T follicular helper cell (primary cell): ENCODE data around the gene RBBP8NL.
"Not testable (repeated sequence)": the region's sequence is repeated elsewhere in the genome, so short reads cannot be mapped to it uniquely, and the experiment has no call there.

ENCODE experiments used
- DNase-seq: peaks from one replicate; pipeline ENCODE4 v3.0.0-alpha.2; 2020; ENCODE audit warnings: low read depth

Gene RBBP8NL

GRCh38 chr20:62376112-62377063 is 51.0 kb downstream of the RBBP8NL start:
- DNase-seq: no peak

DNA sequence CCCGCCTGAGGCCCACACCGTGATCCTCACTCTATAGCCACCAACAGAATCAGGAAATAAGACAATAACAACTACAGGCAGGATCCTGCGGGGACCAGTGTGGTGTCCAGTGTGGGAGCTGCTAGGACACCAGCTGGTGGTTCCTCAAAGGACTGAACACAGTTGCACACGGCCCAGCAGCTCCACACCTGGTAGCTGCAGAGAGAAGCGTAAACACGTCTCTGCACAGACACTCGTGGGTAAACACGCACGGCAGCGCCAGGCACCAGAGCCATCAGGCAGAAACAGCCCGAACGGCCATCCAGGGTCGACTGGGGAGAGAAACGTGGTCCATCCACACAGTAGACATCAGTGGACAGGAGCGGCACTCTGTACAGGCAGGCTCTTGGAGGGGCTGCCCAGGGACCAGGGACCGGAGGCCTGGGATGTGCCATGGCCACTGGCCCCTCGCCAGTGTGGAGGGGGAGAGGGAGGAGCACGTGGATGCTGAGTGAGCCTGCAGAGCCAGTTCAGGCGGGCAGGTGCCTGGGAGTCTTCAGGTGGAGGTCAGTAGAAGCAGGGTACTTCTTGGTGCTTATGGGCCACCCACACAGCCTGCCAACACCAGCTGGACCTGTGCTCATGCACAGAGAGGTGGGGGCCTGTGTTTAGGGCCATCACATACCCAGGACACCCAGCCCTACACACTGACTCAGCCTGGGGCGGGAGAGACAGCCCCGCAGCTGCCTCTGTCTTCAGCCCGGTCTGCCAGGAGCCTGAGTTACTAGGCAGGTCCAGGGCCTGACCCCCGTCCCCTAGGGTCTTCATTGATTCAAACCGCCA is 52.8 kb downstream of the RBBP8NL start:
- DNase-seq: no peak

DNA sequence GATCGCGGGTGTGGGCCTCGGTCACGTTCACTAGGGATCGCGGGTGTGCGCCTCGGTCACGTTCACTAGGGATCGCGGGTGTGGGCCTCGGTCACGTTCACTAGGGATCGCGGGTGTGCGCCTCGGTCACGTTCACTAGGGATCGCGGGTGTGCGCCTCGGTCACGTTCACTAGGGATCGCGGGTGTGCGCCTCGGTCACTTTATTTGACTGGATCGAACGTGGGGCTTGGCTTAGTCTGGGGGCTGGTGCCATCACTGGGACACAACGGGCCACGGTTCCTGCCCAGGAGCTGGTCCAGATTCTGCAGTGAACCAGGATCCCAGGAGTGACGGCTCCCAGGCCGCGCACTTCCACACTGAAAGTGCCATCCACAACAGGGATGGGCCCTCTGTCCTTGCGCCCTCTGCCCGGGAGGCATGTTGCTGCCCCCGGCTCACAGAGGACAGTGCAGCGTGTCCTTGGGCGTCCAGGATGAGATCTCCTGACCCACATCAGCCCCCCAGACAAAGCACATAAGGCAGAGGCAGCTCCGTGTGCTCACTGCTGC is 53.6 kb downstream of the RBBP8NL start:
- DNase-seq: not testable (repeated sequence)

- DNase-seq: no peak
These were observed 55.0 kb downstream of the RBBP8NL start for GRCh38 chr20:62372042-62372993.

DNA sequence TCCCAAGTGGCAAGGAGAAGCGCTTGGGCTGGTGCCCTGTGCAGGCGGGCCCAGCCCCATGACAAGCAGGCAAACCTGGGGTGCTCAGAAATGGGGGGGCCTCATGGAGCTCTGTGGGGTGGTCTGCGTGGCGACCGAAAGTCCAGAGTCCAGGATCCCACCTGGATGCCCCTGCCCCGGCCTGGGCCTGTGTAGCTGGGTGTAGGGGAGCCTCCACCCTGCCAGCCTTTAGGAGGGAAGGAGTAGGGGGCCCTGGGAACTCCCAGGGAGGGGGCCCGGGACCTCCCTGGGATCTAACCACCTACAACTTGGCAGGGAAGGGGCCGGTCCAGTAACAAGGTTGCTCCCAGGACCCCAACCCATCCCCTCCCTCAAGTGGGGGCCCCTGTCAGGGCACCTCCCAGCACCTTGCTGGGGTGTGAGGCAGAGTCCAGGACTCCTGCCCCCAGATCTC is 55.7 kb downstream of the RBBP8NL start:
- DNase-seq: no peak

- DNase-seq: no peak
These were observed 56.3 kb downstream of the RBBP8NL start for GRCh38 chr20:62370807-62371587.

GRCh38 chr20:62370115-62370806 is 57.1 kb downstream of the RBBP8NL start:
- no peak for DNase-seq

DNA sequence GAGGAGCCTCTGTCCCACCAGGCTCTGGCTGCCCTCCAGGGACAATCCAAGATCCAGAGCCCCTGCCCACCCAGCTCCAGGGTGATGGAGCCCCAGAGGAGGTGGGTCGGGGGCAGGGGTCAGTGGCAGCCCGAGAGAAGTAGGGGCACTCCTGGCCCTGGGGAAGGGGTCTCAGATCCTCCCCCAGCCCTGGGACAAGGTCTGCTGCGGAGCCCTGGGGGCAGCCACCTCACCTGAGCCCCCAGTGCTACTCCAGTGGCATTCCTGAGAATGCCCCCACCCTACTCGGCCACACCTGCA is 57.6 kb downstream of the RBBP8NL start:
- no peak for DNase-seq

DNA sequence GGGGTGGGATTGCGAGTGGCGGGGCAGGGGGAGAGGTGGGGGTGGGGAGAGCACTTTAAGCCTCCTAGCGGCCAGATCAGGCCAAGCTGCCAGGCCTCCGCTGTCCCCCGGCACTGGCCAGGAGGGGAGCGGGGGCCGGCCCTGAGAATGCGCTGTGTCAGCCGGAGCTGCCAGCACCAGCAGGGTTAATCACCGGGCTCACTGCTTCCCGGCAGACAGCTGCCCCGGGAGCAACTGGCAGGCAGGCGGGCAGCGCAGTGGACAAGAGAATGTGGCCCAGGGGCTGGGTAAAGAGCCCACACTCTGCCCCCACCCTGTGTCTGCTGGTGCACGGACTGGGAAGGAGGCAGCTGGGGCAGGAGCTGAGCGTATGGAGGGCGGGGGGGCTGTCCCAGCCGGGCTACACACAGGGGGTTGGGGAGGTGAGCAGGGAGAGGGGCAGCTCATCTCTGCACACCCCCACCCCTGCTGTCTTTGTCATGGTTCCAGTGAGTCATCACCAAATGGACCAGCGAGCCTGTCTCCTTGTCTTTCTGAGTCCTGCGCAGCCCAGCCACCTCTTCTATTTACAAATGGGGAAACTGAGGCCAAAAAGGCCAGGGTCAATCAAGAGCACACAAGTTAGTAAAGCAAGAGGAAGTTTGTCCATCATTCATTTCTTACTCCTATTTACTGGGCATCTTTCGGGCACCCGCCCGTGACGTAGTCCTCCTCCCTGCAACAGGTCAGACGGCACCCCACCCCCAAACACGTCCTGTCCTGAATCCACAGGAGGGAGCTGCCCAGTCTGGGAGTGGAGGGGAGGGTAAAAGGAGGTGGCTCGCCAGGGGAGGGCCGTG is 58.1 kb downstream of the RBBP8NL start:
- no peak for DNase-seq

DNA sequence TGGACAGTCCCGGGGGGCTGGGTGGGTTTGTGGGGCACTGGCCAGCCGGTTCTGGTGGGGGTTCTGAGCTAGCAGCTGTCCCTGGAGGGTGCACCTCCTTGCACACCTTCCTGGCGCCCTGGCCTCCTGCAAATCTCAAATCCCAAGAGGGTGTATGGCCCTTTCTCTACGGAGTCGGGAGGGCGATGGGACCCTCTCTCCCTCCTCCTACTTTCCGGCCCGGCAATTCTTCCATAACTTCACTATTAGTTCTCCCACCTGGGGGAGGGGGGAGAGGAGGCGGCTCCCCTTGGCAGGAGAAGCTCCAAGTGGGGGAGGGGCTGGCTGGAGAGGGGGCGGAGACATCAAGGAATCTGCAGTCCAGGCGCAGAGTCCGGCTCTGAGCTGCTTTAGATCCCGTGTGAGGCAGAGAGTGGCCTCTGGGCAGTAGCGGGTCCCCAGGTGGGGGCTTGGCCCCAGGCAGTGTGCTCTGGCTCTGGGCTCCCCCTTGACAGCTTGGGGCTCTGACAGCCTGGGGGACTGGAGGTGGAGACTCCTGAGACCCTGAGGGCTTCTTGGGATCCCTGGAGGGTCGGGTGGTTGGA is 58.9 kb downstream of the RBBP8NL start:
- DNase-seq: no peak

GRCh38 chr20:62367633-62368391 is 59.5 kb downstream of the RBBP8NL start:
- DNase-seq: no peak

- no peak for DNase-seq
These were observed 60.2 kb downstream of the RBBP8NL start, which contains the start of gene LAMA5 for GRCh38 chr20:62367136-62367632. Gene LAMA5, minus strand, starts transcription at chr20:62367312. Its CDS starts 67 bp downstream, at chr20:62367245.

- DNase-seq: no peak
These were observed 60.8 kb downstream of the RBBP8NL start for GRCh38 chr20:62366370-62367135.

GRCh38 chr20:62365814-62366369 is 61.4 kb downstream of the RBBP8NL start:
- DNase-seq: no peak

- no peak for DNase-seq
These were observed 62.2 kb downstream of the RBBP8NL start for GRCh38 chr20:62364911-62365736.
